ENCODE results near the gene EMSY.

Gene EMSY

GRCh38 chr11:76493626-76494539 is 49.1 kb downstream of the EMSY start:
- DNase-seq (ENCODE audit: low read depth): no peak
- no peak overlapping the region for H3K4me3 ChIP-seq (ENCODE audit: control insufficient read depth, low read depth, low read length)
- no peak for TF ChIP-seq CTCF (conservative IDR thresholded peaks at IDR 0.05; ENCODE audit: control insufficient read depth, insufficient read depth, low read depth, low read length)

- no peak overlapping the region for H3K4me3 ChIP-seq (ENCODE audit: control insufficient read depth, low read depth, low read length)
- DNase-seq (ENCODE audit: low read depth): no peak
- no peak for TF ChIP-seq CTCF (conservative IDR thresholded peaks at IDR 0.05; ENCODE audit: control insufficient read depth, insufficient read depth, low read depth, low read length)
Observed at GRCh38 chr11:76495019-76495418, 50.2 kb downstream of the EMSY start.

GRCh38 chr11:76496174-76496573 is 51.4 kb downstream of the EMSY start:
- TF ChIP-seq CTCF (conservative IDR thresholded peaks at IDR 0.05; ENCODE audit: control insufficient read depth, insufficient read depth, low read depth, low read length): no peak
- no peak overlapping the region for H3K4me3 ChIP-seq (ENCODE audit: control insufficient read depth, low read depth, low read length)
- no peak for DNase-seq (ENCODE audit: low read depth)

GRCh38 chr11:76501526-76502202 is 56.8 kb downstream of the EMSY start:
- no peak for TF ChIP-seq CTCF (conservative IDR thresholded peaks at IDR 0.05; ENCODE audit: control insufficient read depth, insufficient read depth, low read depth, low read length)
- DNase-seq (ENCODE audit: low read depth): peak; percentile 4
- H3K4me3 ChIP-seq (ENCODE audit: control insufficient read depth, low read depth, low read length): no peak overlapping the region

DNA sequence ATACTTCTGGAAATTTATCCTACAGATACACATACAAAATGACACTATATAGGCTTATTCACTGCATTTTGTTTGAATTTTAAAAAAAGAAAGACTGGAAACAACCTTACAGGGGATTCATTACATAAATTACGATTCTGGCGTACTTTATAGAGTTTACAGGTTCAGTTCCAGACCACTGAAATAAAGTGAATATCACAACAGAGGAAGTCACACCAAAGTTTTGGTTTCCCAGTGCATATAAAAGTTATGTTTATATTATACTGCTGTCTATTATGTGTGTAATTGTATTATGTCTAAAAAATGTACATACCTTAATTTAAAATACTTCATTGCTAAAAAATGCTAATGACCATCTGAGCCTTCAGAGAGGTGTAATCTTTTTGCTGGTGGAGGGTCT is 62.0 kb downstream of the EMSY start:
- H3K4me3 ChIP-seq (ENCODE audit: control insufficient read depth, low read depth, low read length): no peak overlapping the region
- TF ChIP-seq CTCF (conservative IDR thresholded peaks at IDR 0.05; ENCODE audit: control insufficient read depth, insufficient read depth, low read depth, low read length): no peak
- no peak for DNase-seq (ENCODE audit: low read depth)

GRCh38 chr11:76510060-76511047 is 65.5 kb downstream of the EMSY start:
- no peak for DNase-seq (ENCODE audit: low read depth)
- no peak overlapping the region for H3K4me3 ChIP-seq (ENCODE audit: control insufficient read depth, low read depth, low read length)
- no peak for TF ChIP-seq CTCF (conservative IDR thresholded peaks at IDR 0.05; ENCODE audit: control insufficient read depth, insufficient read depth, low read depth, low read length)

Measured in fibroblast of mammary gland (primary cell).